ENCODE data around the gene GLIS1.

Gene GLIS1

GRCh38 chr1:53482441-53483153 lies 256.4 kb downstream of the GLIS1 start:
- no peak for DNase-seq (ENCODE audit: low spot score)
- in situ Hi-C loops (cut with MboI; ENCODE audit: low pct_unique_long_range_greater_than_20kb, low sequenced_read_pairs, unreplicated experiment), result no loop called here
- no peak for TF ChIP-seq CTCF (IDR thresholded peaks at IDR 0.05; ENCODE audit: extremely low read depth, insufficient read depth, missing control alignments)

GRCh38 chr1:53481456-53481855 lies 257.5 kb downstream of the GLIS1 start:
- no peak for DNase-seq (ENCODE audit: low spot score)
- TF ChIP-seq CTCF (IDR thresholded peaks at IDR 0.05; ENCODE audit: extremely low read depth, insufficient read depth, missing control alignments), result no peak
- in situ Hi-C loops (cut with MboI; ENCODE audit: low pct_unique_long_range_greater_than_20kb, low sequenced_read_pairs, unreplicated experiment), result no loop called here

- in situ Hi-C loops (cut with MboI; ENCODE audit: low pct_unique_long_range_greater_than_20kb, low sequenced_read_pairs, unreplicated experiment), result no loop called here
- no peak for DNase-seq (ENCODE audit: low spot score)
- peak; percentile 2 for TF ChIP-seq CTCF (IDR thresholded peaks at IDR 0.05; ENCODE audit: extremely low read depth, insufficient read depth, missing control alignments)
Measured at GRCh38 chr1:53480678-53481077, 258.3 kb downstream of the GLIS1 start.

GRCh38 chr1:53478502-53478818 lies 260.5 kb downstream of the GLIS1 start:
- no peak for TF ChIP-seq CTCF (IDR thresholded peaks at IDR 0.05; ENCODE audit: extremely low read depth, insufficient read depth, missing control alignments)
- no peak for DNase-seq (ENCODE audit: low spot score)
- in situ Hi-C loops (cut with MboI; ENCODE audit: low pct_unique_long_range_greater_than_20kb, low sequenced_read_pairs, unreplicated experiment), result no loop called here

GRCh38 chr1:53477651-53478501 lies 261.1 kb downstream of the GLIS1 start:
- in situ Hi-C loops (cut with MboI; ENCODE audit: low pct_unique_long_range_greater_than_20kb, low sequenced_read_pairs, unreplicated experiment), result no loop called here
- no peak for DNase-seq (ENCODE audit: low spot score)
- no peak for TF ChIP-seq CTCF (IDR thresholded peaks at IDR 0.05; ENCODE audit: extremely low read depth, insufficient read depth, missing control alignments)

- in situ Hi-C loops (cut with MboI; ENCODE audit: low pct_unique_long_range_greater_than_20kb, low sequenced_read_pairs, unreplicated experiment), result no loop called here
- TF ChIP-seq CTCF (IDR thresholded peaks at IDR 0.05; ENCODE audit: extremely low read depth, insufficient read depth, missing control alignments), result no peak
- no peak for DNase-seq (ENCODE audit: low spot score)
Measured at GRCh38 chr1:53476579-53476978, 262.4 kb downstream of the GLIS1 start.

Measured in GM13977 (cell line).